ENCODE data around the gene RCSD1.

RCSD1 gene

DNA sequence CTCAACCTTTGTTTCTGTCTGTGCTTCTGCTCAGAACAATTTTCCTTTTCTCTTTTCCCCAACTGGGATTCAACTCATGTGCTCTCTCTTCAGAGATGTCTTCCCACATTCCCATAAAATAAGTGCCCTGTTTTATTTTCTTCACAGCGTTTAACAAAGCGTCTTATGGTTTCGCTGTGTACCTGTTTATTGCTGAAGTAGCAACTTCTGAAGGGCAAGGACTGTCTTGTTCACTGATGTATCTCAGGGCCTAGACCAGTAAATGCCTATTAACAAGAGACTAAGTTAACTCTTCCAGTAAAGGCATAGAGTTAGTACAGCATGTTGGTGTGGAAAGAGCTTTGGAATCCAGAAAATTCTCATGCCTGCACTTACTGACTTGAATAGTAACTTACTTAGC, 48.8 kb downstream of the RCSD1 start:
- Histone ChIP-seq H3K4me3 (ENCODE audit: low read length) (no peak overlapping the region), H4K20me1 (ENCODE audit: insufficient read depth, low read length) (no peaks in the 10 kb centered on the region)
- TF ChIP-seq CTCF (IDR thresholded peaks at IDR 0.05; ENCODE audit: low read depth, low read length) (no peak), EZH2phosphoT487 (IDR thresholded peaks at IDR 0.05; ENCODE audit: low read depth) (no peak)

DNA sequence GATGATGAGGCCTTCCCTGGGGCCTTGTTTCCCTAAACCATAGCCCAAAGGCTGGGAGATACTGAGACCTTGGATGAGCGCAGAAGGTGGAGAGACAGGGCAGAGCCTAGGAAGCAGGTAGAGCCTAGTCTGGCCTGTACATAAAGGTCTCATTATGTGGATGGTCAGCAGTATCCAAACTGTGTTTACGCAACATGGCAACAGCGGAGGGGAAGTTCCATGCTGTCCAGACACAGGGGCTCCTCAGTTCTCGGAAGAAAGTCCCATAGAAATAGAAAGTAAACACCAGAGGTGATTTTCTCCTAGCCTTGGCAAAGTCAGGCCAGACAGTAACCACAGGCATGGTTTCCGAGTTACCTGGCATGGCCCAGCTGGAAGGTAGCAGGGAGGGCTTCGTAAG, 49.7 kb downstream of the RCSD1 start:
- TF ChIP-seq CTCF (IDR thresholded peaks at IDR 0.05; ENCODE audit: low read depth, low read length) (no peak), EZH2phosphoT487 (IDR thresholded peaks at IDR 0.05; ENCODE audit: low read depth) (no peak)
- Histone ChIP-seq H3K9ac (ENCODE audit: low read length) (no peak overlapping the region), H4K20me1 (ENCODE audit: insufficient read depth, low read length) (no peaks in the 10 kb centered on the region), H3K27me3 (ENCODE audit: low read depth, low read length) (peaks cover 3% of the 10 kb centered on the region; the same call in 1 of the 2 replicates), H3K4me1 (ENCODE audit: low read length) (peaks cover 30% of the 10 kb centered on the region), H2AFZ (ENCODE audit: low read depth, low read length) (no peak overlapping the region), H3K4me3 (ENCODE audit: low read length) (no peak overlapping the region), H3K79me2 (ENCODE audit: low read length) (no peaks in the 10 kb centered on the region), H3K36me3 (replicated peaks; ENCODE audit: low read depth, low read length) (no peaks in the 10 kb centered on the region), H3K9me3 (ENCODE audit: insufficient read depth, low read length) (no peaks in the 10 kb centered on the region), H3K4me2 (ENCODE audit: low read length) (no peak overlapping the region), H3K27ac (ENCODE audit: low read length) (no peak overlapping the region)

More for the DNA sequence above, 48.8 kb downstream of the RCSD1 start:
- Histone ChIP-seq H3K27me3 (ENCODE audit: low read depth, low read length) (peaks cover 6% of the 10 kb centered on the region; the same call in 1 of the 2 replicates), H3K27ac (ENCODE audit: low read length) (no peak overlapping the region), H3K36me3 (replicated peaks; ENCODE audit: low read depth, low read length) (no peaks in the 10 kb centered on the region), H3K79me2 (ENCODE audit: low read length) (no peaks in the 10 kb centered on the region), H2AFZ (ENCODE audit: low read depth, low read length) (no peak overlapping the region), H3K4me2 (ENCODE audit: low read length) (no peak overlapping the region), H3K9me3 (ENCODE audit: insufficient read depth, low read length) (no peaks in the 10 kb centered on the region), H3K4me1 (ENCODE audit: low read length) (peaks cover 30% of the 10 kb centered on the region), H3K9ac (ENCODE audit: low read length) (no peak overlapping the region)

DNA sequence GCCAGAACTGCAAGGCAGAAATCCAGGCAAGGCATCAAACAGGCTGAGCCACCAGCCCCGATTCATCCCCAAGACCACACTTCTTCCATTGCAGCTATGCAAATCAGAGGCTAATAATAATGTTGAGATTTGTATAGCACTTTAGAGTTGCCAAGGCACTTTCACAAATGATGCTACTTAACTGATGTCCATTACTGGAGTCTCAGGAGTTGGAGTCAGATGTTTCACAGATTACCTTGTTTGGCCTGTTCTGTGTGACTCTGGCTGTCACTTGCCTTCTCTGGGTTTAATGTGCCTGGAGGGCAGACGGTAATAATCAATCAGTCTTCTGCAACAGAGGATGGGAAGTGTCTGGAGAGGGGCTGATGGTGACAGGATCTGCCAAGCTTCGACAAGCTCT, 51.0 kb downstream of the RCSD1 start:
- no peak overlapping the region for H3K4me2 ChIP-seq (ENCODE audit: low read length)

DNA sequence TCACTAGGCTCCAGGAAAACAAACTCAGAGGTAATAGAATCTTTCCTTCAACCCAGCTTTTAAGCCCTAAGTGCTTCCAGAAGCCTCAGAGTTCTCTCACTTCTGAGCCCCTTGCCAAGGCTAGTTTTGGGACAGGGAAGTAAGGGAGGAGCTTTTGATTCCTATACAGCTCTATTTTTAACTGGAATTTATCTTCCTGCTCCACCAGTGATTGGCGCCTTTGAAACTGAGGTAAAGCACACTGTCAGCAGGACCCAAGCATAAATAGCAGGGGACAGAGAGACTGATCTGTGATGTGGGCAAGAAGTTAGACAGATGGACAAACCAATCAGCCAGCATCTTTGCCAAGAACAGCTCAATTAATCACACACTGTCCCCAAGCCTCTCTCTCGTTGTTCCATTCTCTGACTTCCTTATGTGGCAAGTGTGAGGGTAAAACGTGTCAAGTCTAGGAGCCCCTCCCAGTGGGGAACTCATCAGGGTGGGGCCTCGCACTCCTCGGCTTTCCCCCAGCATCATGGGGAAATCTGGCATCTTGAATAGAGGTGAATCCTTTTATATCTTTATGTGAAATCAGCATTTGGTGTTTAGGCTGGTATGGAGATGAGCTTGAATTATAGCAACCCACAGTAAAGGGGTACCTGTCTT, 51.5 kb downstream of the RCSD1 start:
- Histone ChIP-seq H3K4me2 (ENCODE audit: low read length) (no peak overlapping the region), H4K20me1 (ENCODE audit: insufficient read depth, low read length) (no peaks in the 10 kb centered on the region), H3K79me2 (ENCODE audit: low read length) (no peaks in the 10 kb centered on the region), H3K9ac (ENCODE audit: low read length) (no peak overlapping the region), H3K36me3 (replicated peaks; ENCODE audit: low read depth, low read length) (no peaks in the 10 kb centered on the region), H3K4me3 (ENCODE audit: low read length) (no peak overlapping the region), H2AFZ (ENCODE audit: low read depth, low read length) (no peak overlapping the region), H3K9me3 (ENCODE audit: insufficient read depth, low read length) (no peaks in the 10 kb centered on the region), H3K27ac (ENCODE audit: low read length) (no peak overlapping the region), H3K4me1 (ENCODE audit: low read length) (peaks cover 18% of the 10 kb centered on the region), H3K27me3 (ENCODE audit: low read depth, low read length) (peaks cover 3% of the 10 kb centered on the region)
- no peak for TF ChIP-seq CTCF (IDR thresholded peaks at IDR 0.05; ENCODE audit: low read depth, low read length)
- no peak for TF ChIP-seq EZH2phosphoT487 (IDR thresholded peaks at IDR 0.05; ENCODE audit: low read depth)

More for the DNA sequence above, 51.0 kb downstream of the RCSD1 start:
- no peaks in the 10 kb centered on the region for H3K36me3 ChIP-seq (replicated peaks; ENCODE audit: low read depth, low read length)
- H2AFZ ChIP-seq (ENCODE audit: low read depth, low read length): no peak overlapping the region
- no peaks in the 10 kb centered on the region for H3K9me3 ChIP-seq (ENCODE audit: insufficient read depth, low read length)
- no peak overlapping the region for H3K27ac ChIP-seq (ENCODE audit: low read length)
- peaks cover 3% of the 10 kb centered on the region for H3K27me3 ChIP-seq (ENCODE audit: low read depth, low read length)
- TF ChIP-seq EZH2phosphoT487 (IDR thresholded peaks at IDR 0.05; ENCODE audit: low read depth): no peak
- no peaks in the 10 kb centered on the region for H4K20me1 ChIP-seq (ENCODE audit: insufficient read depth, low read length)
- H3K4me3 ChIP-seq (ENCODE audit: low read length): no peak overlapping the region
- no peaks in the 10 kb centered on the region for H3K79me2 ChIP-seq (ENCODE audit: low read length)
- no peak overlapping the region for H3K9ac ChIP-seq (ENCODE audit: low read length)
- H3K4me1 ChIP-seq (ENCODE audit: low read length): peaks cover 23% of the 10 kb centered on the region
